ENCODE results near the gene TTYH2.

GRCh38 chr17:74299226-74300009 is 86.0 kb downstream of the TTYH2 start:
- TF ChIP-seq, protein P1, sequence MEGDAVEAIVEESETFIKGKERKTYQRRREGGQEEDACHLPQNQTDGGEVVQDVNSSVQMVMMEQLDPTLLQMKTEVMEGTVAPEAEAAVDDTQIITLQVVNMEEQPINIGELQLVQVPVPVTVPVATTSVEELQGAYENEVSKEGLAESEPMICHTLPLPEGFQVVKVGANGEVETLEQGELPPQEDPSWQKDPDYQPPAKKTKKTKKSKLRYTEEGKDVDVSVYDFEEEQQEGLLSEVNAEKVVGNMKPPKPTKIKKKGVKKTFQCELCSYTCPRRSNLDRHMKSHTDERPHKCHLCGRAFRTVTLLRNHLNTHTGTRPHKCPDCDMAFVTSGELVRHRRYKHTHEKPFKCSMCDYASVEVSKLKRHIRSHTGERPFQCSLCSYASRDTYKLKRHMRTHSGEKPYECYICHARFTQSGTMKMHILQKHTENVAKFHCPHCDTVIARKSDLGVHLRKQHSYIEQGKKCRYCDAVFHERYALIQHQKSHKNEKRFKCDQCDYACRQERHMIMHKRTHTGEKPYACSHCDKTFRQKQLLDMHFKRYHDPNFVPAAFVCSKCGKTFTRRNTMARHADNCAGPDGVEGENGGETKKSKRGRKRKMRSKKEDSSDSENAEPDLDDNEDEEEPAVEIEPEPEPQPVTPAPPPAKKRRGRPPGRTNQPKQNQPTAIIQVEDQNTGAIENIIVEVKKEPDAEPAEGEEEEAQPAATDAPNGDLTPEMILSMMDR (IDR thresholded peaks at IDR 0.05) = no peak
- TF ChIP-seq POLR2A (IDR thresholded peaks at IDR 0.05) = no peak

All from right lobe of liver (tissue), 4 donors.